ENCODE results near the gene GRB10. TPM values are rescaled to one million over a fixed set of nuclear protein-coding genes. Genes with fewer than 3 reads are reported as not detected.

Gene GRB10
- total and polyA plus RNA-seq, 9 donors, result 10.0 to 93.3 (median 27.8) TPM

GRCh38 chr7:50661345-50662040 is 121.2 kb downstream of the GRB10 start:
- no peak overlapping the region for H3K27ac ChIP-seq
- H3K27me3 ChIP-seq, result no peaks in the 10 kb centered on the region
- intact Hi-C loops (cut with DNase I), result no loop called here
- no peak overlapping the region for H3K4me3 ChIP-seq
- no peaks in the 10 kb centered on the region for H3K36me3 ChIP-seq
- no peak for DNase-seq
- TF ChIP-seq EP300 (IDR thresholded peaks at IDR 0.05) (no peak), POLR2A (IDR thresholded peaks at IDR 0.05) (no peak), CTCF (IDR thresholded peaks at IDR 0.05) (no peak)
- no peaks in the 10 kb centered on the region for H3K9me3 ChIP-seq
- WGBS, 3 donors, result 80 to 91% (median 85%) methylated on average over 9 of the region's 9 CpGs
- peaks cover 20% of the 10 kb centered on the region for H3K4me1 ChIP-seq (ENCODE audit: insufficient read depth)

DNA sequence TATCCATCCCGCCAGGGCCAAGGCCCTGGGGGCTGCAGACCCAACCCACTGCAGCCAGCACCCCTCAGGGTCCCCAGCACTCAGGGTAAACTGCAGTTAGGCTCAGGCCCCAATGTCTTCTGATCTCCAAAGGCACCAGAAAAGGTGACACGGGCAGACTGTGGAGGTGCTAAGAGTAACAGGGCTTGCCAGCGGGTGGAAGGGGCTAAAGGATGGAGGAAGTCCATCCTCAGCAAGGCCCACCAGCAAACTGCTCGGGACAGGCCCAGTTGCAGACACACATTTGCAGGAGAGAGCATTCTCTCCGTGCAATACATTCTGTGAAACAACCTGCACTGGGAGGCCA is 121.9 kb downstream of the GRB10 start:
- H3K4me1 ChIP-seq (ENCODE audit: insufficient read depth), result peaks cover 15% of the 10 kb centered on the region
- H3K4me3 ChIP-seq, result no peak overlapping the region
- no peak overlapping the region for H3K27ac ChIP-seq
- DNase-seq, result no peak
- TF ChIP-seq EP300 (IDR thresholded peaks at IDR 0.05), result no peak
- TF ChIP-seq CTCF (IDR thresholded peaks at IDR 0.05), result no peak
- TF ChIP-seq POLR2A (IDR thresholded peaks at IDR 0.05), result no peak
- 90 to 97% (median 94%) methylated on average over 5 of the region's 5 CpGs for WGBS, 3 donors
- no peaks in the 10 kb centered on the region for H3K36me3 ChIP-seq
- intact Hi-C loops (cut with DNase I), result no loop called here
- H3K9me3 ChIP-seq, result no peaks in the 10 kb centered on the region
- no peaks in the 10 kb centered on the region for H3K27me3 ChIP-seq

- Histone ChIP-seq H3K27me3 (no peaks in the 10 kb centered on the region), H3K27ac (no peak overlapping the region), H3K9me3 (no peaks in the 10 kb centered on the region), H3K4me1 (ENCODE audit: insufficient read depth) (peaks cover 13% of the 10 kb centered on the region), H3K4me3 (no peak overlapping the region), H3K36me3 (no peaks in the 10 kb centered on the region)
- no peak for DNase-seq
- 88 to 91% (median 90%) methylated on average over 29 to 30 of the region's 30 CpGs for WGBS, 3 donors
- intact Hi-C loops (cut with DNase I), result no loop called here
- TF ChIP-seq CTCF (IDR thresholded peaks at IDR 0.05) (no peak), POLR2A (IDR thresholded peaks at IDR 0.05) (no peak), EP300 (IDR thresholded peaks at IDR 0.05) (no peak)
Measured at GRCh38 chr7:50660040-50660829, 122.5 kb downstream of the GRB10 start.

GRCh38 chr7:50659329-50659965 is 123.2 kb downstream of the GRB10 start:
- Histone ChIP-seq H3K9me3 (no peaks in the 10 kb centered on the region), H3K4me3 (no peak overlapping the region), H3K27ac (no peak overlapping the region), H3K4me1 (ENCODE audit: insufficient read depth) (peaks cover 13% of the 10 kb centered on the region), H3K27me3 (no peaks in the 10 kb centered on the region), H3K36me3 (no peaks in the 10 kb centered on the region)
- DNase-seq, result no peak
- TF ChIP-seq POLR2A (IDR thresholded peaks at IDR 0.05) (no peak), EP300 (IDR thresholded peaks at IDR 0.05) (no peak), CTCF (IDR thresholded peaks at IDR 0.05) (no peak)
- intact Hi-C loops (cut with DNase I), result loop anchor here in 1 of 4 donors (10.0 kb wide), 1 partner anchor 65 kb away; no protein-coding TSS in a partner anchor
- 93 to 95% (median 94%) methylated on average over 17 of the region's 17 CpGs for WGBS, 3 donors

Data from ovary (tissue), 9 donors.